NCI-H2029 (cell line): ENCODE results near the gene SLC8A2.
A peak's percentile ranks its signal among the peaks of the same experiment; 100 is the strongest.
"Not testable (repeated sequence)": the region's sequence is repeated elsewhere in the genome, so short reads cannot be mapped to it uniquely, and the experiment has no call there.

Experiments used
- DNase-seq: peaks from one replicate; lab custom pipeline; 2025; lab: John Stamatoyannopoulos, UW

SLC8A2 gene

DNA sequence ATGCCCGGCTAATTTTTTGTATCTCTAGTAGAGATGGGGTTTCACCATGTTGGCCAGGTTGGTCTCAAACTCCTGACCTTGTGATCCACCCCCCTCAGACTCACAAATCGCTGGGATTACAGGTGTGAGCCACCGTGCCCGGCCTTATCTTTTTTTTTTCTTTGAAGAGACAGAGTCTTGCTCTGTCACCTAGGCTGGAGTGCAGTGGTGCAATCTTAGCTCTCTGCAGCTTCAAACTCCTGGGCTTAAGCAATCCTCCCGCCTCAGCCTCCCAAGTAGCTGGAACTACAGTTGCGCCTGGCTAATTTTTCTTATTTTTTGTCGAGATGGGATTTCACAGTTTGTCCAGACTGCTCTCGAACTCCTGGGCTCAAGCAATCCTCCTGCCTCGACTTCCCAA lies 60.0 kb downstream of the SLC8A2 start:
- DNase-seq: not testable (repeated sequence)

DNA sequence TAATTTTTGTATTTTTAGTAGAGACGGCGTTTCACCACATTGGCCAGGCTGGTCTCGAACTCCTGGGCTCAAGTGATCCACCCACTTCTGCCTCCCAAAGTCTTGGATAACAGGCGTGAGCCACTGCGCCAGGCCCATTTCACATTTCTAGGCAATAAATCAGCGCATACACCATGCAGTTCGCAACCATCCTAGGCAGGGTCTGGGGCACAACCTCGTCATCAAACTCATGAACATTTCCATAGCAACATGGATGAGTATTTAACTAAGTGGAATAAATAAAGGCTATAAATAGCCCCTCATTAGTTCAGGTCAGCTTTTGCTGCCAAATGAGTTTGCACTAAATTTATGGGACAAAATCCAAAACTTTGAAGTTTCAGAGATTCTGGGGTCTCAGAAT lies 60.6 kb downstream of the SLC8A2 start:
- DNase-seq: no peak

DNA sequence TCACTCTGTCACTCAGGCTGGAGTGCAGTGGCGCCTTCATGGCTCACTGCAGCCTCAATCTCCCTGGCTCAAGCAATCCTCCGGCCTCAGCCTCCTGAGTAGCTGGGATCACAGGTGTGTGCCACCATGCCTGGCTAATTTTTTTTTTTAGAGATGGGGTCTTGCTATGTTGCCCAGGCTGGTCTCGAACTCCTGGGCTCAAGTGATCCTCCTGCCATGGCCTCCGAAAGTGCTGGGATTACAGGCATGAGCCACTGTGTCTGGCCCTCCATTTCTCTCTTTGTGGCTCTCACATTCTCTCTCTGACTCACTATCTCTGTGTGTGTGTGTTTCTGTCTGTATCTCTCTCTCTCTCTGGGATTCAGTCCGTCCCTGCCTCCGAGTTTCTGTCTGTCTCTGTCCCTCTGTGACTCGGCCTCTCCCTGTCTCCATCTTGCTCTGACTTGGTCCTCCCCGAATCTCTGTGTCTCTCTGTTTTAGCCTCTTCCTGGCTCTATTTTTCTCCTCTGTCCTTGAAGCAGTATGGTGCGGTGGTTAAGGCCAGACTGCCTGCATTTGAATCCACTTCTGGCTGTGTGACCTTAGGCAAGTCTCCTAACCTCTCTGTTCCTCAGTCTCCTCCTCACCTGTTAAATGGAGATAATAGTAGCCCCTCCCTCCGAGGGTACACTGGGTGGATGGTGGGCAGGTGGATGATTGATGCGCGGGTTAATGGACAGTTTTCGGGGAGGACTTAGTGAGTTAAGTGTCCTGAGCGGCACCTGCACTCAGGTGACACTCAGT lies 63.3 kb downstream of the SLC8A2 start:
- DNase-seq: no peak

DNA sequence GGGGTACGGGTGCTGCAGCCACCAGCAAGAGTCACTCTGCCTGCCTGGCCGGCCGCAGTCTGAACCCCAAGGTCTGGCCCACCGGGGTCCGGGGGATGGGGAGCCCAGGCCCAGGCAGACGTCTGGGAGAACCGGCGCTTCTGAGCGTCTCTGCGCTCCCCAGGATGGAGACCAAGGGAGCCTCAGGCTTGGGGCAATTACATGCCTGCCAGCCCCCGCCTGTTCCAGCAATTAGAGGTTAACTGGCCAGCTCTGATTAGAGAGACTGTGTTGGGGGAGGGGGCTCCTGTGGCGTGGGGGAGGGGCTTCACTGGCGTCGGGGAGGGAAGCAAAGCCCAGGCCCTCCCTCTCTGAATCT lies 64.3 kb downstream of the SLC8A2 start:
- no peak for DNase-seq

DNA sequence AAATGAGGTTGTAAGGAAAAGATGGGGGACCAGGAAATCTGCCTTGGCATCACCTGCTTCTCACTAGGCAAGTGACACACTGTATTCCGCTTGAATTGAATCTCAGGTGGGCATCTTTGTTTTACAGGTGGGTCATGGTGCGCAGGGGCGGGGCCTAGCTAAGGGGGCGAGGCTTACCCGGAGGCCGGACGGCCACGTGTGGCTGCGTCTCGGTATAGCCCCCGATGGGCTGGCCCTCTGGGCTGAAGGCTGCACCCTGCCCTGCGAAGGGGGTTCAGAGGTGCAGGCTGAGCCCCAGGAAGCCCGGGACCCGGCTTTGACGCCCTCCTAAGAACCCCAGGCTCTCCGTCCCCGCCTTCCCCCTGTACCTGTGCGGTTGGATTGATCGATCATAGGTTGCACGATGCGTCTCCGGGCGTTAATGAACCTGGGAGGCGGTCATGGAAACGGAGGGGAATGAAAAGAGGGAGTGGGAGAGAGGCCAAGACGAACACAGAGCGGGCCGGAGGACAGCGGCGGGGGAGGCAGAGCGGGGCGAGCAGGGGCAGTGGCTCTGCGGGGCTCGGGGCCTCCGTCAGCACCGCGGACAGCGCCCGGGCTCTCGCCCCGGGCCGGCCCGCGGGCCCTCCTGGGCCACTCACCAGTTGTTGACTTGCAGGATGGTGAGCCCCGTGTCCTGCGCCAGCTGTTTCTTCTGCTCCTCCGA lies 64.8 kb downstream of the SLC8A2 start:
- no peak for DNase-seq

DNA sequence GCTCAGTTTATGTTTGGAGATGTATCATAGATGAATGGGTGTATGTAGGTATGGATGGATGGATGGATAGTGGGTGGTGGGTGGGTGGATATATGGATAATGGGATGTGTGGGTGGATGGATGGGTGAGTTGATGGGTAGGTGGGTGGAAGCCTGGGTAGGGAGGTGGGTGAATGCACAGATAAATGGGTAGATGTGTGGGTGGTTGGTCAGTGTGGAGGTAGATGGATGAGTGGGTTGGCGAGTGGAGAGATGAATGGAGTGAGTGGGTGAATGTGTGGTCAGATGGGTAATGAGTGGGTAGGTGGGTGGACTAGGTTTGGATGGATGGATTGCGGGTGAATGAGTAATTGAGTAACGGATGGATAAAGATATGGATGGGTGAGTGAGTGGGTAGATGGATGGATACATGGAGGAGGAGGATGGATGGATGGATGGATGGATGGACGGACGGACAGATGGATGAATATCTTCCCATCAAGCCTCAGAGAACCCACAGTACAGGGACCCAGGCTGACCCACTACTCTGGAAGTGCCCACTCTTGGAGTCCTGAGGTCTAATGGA lies 65.8 kb downstream of the SLC8A2 start:
- DNase-seq: no peak

DNA sequence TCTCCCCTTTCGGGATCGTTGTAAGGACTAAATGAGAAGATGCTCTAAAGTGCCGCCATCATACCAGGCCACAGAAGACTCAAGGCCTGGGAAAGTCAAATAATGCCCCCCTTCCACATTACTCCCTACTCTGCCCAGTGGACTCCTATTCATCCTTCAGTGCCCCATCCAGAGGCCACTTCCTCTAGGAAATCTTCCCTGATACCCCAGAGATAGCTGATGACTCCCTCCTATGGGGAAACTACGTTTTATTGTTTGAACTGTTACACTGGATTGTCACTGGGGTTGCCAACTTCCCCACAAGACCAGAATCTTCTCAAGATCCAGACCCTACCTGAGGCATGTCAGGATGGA lies 66.5 kb downstream of the SLC8A2 start:
- DNase-seq: no peak

DNA sequence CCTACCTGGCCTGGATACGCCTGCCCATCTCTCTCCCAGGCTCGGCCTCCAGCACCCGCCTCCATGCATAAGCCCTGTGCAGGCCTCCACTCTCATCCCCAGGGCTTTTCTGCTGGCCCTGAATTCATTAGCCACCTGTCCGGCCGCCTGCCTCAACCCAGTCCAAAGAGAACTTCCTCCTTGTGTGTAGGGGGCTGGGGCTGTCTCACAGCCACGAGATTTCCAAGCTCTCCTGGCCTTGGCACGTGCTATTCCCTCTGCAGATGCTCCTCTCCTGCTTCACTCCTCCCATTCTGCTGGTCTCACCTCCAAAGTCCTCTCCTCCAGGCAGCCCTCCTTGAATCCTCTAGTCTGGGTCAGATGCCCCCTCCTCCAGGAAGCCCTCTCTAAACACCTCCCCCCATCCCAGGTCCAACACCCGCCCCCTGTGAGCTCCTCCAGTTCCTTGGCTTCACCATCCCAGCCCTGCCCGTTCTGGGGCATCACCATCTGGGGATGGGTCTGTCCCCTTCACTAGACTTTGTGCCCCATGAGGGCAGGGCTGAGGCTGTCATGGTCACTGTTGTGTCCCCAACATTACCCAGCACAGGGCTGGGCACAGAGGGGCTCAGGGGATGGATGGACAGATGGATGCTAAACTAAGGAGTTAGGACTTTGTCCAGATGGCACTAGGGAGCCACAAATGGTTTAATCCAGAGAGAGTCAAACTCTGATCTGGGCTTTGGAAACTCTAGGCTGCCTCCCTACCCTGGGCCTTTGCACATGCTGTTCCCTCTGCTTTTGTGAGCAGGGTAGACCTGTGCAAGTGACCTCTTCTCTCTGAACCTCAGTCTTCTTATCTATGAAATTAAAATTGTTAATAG lies 67.1 kb downstream of the SLC8A2 start:
- DNase-seq: no peak

DNA sequence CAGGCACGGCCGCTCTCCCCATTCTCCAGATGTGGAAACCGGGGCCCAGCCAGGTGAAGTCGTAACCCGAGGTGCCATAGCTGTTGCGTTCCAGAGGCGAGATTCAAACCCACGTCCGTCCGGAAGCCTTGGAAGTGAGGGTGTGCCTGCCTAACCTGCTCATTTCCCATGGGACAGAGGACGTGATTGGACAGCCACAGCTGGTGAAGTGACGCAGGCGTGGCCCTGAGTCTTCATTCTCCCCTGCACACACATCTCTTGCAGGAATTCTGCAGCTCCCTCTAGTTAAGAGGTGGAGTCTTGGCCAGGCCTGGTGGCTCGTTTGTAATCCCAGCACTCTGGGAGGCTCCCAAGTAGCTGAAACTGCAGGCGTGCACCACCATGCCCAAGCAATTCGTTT lies 69.2 kb downstream of the SLC8A2 start:
- DNase-seq: no peak

DNA sequence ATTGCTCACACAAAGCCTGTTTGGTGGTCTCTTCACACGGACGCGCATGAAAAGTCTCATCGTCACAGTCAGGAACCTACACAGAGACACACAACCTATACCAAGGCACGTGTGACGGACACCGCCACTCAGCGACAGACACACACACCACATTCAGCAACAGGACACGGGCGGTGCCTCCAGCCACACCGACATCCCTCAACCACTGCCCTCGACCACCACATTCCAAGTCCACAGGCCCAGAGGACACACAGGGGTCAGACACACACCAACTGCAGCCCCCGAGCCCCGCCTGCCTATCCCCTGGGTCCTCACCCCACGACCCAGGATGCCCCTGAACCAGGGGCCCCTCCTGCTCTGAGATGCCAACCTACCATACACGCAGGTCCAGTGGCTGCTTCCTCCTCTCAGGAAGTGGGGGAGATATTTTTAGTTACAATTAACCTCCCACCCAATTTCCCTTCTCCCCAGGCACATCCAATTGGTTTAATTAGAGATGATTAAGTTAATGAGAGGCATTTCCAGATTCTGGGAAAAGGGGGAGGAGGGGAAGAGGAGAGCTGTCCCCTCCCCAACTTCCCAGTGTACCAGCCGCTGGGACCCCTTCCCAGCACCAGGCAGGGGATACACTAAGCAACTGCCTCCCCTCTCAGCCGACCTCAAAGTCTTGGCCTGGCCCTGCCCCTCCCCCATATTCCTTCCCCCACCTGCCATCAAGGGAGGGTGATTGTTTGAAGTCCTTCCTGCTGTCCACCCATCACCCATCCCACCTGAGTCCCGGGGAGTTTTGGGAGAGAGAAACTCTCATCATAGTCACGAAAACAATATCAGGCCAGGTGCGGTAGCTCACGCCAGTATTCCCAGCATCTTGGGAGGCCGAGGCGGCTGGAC lies 72.7 kb downstream of the SLC8A2 start:
- no peak for DNase-seq

DNA sequence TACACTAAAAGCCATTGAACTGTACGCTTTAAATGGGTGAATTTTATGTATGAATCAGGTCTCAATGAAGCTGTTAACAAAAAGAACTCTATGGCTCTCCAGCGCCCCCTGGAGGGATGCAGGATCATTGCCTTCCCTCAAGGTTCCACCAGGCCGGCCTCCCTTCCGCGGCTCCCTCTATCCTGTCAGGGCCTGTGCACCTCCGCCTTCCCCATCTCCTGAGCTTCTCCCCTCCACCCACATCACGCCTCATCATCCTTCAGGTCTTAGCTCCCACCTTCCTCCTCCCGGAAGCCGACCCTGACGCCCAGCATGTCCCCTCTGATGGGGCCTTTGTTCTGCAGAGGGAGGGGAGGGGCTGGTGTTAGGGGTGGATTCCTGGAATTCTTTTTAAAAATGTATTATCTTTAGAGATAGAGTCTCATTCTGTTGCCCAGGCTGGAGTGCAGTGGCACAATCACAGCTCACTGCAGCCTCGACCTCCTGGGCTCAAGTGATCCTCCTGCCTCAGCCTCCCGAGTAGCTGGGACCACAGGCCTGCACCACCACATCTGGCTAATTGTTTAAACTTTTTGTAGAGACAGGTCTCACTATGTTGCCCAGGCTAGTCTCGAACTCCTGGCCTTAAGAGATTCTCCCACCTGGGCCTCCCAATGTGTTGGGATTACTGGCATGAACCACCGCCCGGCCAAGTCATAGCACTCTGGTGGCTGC lies 80.0 kb downstream of the SLC8A2 start:
- peak; percentile 55 for DNase-seq

DNA sequence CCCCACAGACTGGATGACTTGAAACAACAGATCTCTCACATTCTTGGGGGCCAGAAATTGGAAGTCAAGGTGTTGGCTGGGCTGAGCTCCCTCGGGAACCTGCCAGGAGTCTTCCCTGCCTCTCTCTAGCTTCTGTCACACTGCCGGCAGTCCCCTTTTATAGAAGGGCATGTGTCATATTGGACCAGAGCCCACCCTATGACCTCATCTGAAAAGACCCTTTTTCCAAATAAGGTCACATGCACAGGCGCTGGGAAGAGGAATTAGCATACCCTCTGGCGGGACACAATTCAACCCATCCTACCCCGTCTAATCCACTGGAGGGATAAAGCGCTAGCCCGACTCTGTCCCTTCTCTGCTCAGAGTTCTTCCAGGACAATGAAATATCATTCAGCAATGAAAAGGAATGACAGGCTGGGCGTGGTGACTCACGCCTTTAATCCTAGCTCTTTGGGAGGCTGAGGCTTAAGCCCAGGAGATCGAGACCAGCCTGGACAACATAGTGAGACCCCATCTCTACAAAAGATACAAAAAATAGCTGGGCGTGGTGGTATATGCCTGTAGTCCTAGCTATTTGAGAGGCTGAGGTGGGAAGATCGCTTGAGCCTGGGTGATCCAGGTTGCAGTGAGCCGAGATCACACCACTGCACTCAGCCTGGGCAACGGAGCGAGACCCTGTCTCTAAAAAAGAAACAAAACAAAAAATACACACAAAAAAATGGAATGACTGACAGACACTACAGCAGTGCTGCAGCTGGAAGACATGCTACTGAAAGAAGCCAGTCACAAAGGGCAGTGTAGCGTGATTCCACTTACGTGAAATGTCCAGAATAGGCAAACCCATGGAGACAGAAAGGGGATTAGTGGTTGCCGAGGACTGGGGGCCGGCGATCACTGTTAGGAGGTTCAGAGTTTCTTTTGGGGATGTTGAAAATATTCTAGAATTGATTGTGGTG lies 80.9 kb downstream of the SLC8A2 start:
- DNase-seq: no peak

DNA sequence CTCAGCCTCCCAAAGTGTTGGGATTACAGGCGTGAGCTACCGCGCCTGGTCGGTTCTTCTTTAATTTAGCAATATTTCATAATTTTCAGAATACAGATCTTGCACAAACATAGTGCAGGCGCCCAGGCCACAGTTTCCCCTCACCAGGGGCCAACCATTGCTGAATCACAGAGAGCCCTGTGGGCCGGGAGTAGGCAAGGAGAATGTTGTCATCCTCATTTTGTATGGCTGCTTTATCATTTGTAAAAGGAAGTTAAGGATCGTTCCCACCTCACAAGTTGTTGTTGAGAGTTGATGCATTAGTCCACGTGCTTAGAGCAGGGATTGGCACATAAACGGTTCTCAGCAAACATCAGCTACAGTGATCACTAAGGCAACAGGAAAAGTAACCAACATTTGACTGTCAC lies 82.5 kb downstream of the SLC8A2 start:
- DNase-seq: no peak

DNA sequence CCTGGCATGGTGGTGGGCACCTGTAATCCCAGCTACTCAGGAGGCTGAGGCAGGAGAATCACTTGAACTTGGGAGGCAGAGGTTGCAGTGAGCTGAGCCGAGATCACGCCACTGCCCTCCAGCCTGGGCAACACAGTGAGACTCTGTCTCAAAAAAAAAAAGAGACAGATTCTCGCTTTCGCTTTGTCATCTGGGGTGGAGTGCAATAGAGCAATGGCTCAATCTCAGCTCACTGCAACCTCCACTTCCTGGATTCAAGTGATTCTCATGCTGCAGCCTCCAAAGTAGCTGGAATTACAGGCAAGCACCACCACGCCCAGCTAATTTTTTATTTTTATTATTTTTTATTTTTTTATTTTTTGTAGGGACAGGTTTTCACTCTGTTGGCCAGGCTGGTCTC lies 83.0 kb downstream of the SLC8A2 start:
- DNase-seq: not testable (repeated sequence)

DNA sequence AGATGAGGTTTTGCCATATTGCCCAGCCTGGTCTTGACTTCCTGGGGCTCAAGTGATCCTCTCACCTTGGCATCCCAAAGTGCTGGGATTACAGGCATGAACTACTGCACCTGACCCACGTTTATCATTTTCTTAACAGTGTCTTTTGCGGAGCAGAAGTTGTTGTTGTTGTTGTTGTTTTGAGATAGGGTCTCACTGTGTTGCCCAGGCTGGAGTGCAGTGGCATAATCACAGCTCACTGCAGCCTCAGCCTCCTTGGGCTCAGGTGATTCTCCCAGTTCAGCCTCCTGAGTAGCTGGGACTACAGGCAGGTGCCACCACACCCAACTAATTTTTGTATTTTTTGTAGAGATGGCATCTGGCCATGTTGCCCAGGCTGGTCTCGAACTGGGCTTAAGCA lies 84.1 kb downstream of the SLC8A2 start:
- not testable (repeated sequence) for DNase-seq

DNA sequence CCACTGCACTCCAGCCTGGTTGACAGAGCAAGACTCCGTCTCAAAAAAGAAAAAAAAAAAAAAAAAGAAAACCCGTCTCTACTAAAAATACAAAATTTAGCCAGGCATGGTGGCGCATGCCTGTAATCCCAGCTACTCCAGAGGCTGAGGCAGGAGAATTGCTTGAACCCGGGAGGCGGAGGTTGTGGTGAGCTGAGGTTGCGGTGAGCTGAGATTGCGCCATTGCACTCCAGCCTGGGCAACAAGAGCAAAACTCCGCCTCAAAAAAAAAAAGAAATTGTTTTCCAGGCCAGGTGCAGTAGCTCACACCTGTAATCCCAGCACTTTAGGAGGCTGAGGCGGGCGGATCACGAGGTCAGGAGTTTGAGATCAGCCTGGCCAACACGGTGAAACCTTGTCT lies 85.1 kb downstream of the SLC8A2 start:
- DNase-seq: not testable (repeated sequence)

DNA sequence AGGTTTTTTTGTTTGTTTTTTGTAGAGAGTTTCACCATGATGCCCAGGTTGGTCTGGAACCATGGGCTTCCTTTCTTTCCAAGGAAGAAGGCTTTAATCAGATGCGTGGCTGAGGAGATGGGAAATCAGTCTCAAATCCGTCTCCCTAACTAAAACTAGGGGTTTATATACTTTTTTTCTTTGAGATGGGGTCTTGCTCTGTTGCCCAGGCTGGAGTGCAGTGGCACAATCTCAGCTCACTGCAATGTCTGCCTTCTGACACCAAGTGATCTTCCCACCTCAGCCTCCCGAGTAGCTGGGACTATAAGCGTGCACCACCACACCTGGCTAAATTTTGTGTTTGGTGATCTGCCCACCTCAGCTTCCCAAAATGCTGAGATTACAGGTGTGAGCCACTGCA lies 87.2 kb downstream of the SLC8A2 start:
- not testable (repeated sequence) for DNase-seq

DNA sequence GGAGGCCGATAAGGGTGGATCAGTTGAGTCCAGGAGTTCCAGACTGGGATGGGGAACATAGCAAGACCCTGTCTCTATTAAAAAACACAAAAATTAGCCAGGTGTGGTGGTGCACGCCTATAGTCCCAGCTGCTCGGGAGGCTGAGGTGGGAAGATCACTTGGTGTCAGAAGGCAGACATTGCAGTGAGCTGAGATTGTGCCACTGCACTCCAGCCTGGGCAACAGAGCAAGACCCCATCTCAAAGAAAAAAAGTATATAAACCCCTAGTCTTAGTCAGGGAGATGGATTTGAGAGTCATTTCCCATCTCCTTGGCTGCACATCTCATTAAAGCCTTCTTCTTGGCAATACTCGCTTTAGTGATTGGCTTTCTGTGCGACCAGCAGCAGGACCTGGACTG lies 87.8 kb downstream of the SLC8A2 start:
- DNase-seq: not testable (repeated sequence)

DNA sequence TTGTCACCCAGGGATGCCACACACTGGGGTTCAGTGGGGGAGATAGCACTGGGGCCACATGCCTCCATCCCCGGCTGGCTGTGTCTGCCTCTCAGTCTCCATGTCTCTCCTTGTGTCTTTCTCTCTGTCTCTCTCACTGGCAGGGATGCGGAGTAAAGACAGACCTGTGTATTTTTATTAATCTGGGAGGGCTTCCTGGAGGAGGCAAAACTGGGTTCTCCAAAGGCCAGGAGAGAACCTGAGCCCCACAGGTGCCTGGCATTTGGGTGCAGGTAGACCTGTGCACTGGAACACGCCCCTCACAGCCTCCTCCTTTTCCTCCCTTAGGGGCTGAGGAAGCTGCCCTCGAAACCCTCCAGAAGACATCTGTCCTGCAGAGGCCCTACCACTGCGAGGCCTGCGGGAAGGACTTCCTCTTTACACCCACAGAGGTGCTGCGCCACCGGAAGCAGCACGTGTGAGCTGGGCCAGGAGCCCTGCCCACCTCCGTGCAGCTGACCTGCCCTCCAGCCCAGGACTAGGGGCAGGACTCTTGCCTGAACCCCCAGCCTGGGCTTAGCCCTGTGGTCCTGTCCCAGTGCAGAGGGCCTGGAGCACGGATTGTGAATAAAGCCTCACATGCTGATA lies 89.9 kb downstream of the SLC8A2 start:
- DNase-seq: no peak
